ENCODE measurements around the gene GNAL. TPM values are rescaled to one million over a fixed set of nuclear protein-coding genes. Genes with fewer than 3 reads are reported as not detected.

GNAL gene
- total RNA-seq, 1 experiment from 2014 or later = 0.15 TPM

DNA sequence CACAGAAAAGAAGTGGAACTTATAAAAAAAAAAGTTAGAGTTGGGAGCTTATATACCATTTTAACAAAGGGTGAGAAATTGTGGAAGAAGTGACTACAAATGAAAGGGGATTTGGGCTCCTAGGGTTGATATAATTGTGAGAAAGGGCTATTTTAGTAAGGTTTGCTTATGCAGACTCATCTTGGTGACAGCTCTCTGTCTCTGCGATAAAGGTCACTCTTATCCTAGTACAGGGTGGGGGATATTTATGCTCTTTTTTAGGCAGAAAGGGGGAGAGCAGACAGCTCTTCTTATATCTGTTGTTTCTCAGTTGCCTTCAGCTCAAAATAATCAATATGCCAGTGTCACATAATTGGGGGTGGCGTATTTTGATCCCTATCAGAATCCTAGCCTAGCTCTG, 130.9 kb downstream of the GNAL start:
- no TSS peak for BruUV-seq (replicated peaks)

DNA sequence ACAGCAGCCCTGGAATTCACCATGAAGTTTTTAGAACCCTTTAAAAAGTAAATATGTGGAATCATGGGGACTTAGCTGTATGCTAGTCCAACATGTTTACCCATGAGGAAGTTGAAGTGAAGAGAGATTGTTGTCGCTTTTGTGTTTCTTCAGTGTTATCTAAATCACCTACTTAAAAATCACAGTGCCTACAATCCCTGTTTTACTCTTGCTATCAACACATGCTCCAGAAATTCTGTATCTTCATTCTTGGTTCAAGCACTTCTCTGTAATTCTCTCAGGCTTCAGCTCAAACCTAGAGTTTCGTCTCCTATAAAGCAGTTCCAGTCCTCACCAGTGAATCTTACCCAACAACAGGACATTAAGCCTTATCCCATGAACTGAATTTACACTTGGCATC, 131.6 kb downstream of the GNAL start:
- Histone ChIP-seq H3K9ac (ENCODE audit: low read length) (no peak overlapping the region), H3K4me3 (ENCODE audit: low read length) (no peak overlapping the region), H3K79me2 (ENCODE audit: low read length) (no peaks in the 10 kb centered on the region), H2AFZ (ENCODE audit: low read length) (no peak overlapping the region), H3K27me3 (ENCODE audit: low read length) (peaks cover 12% of the 10 kb centered on the region), H3K27ac (ENCODE audit: low read length) (no peak overlapping the region), H3K36me3 (ENCODE audit: low read depth, low read length) (no peaks in the 10 kb centered on the region), H3K9me2 (replicated peaks; ENCODE audit: low read length) (no peaks in the 10 kb centered on the region), H4K20me1 (ENCODE audit: low read length) (no peaks in the 10 kb centered on the region), H3F3A (ENCODE audit: low read length, unreplicated experiment) (no peaks in the 10 kb centered on the region), H3K4me2 (ENCODE audit: low read length) (no peak overlapping the region), H3K4me1 (ENCODE audit: insufficient read depth, low read length) (no peaks in the 10 kb centered on the region), H3K9me3 (ENCODE audit: low read length) (no peaks in the 10 kb centered on the region)
- ChIA-PET POLR2A (ENCODE audit: unreplicated experiment) (no interaction called here), CTCF (interaction anchor here (0.5 kb wide), 1 partner anchor 34 kb away, joined by 7 read pairs; no protein-coding TSS in a partner anchor)
- ATAC-seq = no peak
- DNase-seq = no peak
- TF ChIP-seq, protein P1, sequence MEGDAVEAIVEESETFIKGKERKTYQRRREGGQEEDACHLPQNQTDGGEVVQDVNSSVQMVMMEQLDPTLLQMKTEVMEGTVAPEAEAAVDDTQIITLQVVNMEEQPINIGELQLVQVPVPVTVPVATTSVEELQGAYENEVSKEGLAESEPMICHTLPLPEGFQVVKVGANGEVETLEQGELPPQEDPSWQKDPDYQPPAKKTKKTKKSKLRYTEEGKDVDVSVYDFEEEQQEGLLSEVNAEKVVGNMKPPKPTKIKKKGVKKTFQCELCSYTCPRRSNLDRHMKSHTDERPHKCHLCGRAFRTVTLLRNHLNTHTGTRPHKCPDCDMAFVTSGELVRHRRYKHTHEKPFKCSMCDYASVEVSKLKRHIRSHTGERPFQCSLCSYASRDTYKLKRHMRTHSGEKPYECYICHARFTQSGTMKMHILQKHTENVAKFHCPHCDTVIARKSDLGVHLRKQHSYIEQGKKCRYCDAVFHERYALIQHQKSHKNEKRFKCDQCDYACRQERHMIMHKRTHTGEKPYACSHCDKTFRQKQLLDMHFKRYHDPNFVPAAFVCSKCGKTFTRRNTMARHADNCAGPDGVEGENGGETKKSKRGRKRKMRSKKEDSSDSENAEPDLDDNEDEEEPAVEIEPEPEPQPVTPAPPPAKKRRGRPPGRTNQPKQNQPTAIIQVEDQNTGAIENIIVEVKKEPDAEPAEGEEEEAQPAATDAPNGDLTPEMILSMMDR (conservative IDR thresholded peaks at IDR 0.05; ENCODE audit: low read depth, low read length) = no peak
- TF ChIP-seq EZH2 (IDR thresholded peaks at IDR 0.05; ENCODE audit: low read length, unreplicated experiment) = no peak
- no peak for TF ChIP-seq EZH2phosphoT487 (IDR thresholded peaks at IDR 0.05; ENCODE audit: borderline replicate concordance, low read length)
- BruUV-seq (replicated peaks) = no TSS peak
- intact Hi-C loops (cut with micrococcal nuclease) = no loop called here

More for the DNA sequence above, 130.9 kb downstream of the GNAL start:
- TF ChIP-seq EZH2 (IDR thresholded peaks at IDR 0.05; ENCODE audit: low read length, unreplicated experiment) (no peak), EZH2phosphoT487 (IDR thresholded peaks at IDR 0.05; ENCODE audit: borderline replicate concordance, low read length) (no peak)
- TF ChIP-seq, protein P1 (conservative IDR thresholded peaks at IDR 0.05; ENCODE audit: low read depth, low read length) = no peak
- no peak overlapping the region for H3K4me2 ChIP-seq (ENCODE audit: low read length)
- ChIA-PET CTCF (no interaction called here), POLR2A (ENCODE audit: unreplicated experiment) (no interaction called here)
- no peaks in the 10 kb centered on the region for H4K20me1 ChIP-seq (ENCODE audit: low read length)
- no peak overlapping the region for H3K27ac ChIP-seq (ENCODE audit: low read length)
- H3K9me2 ChIP-seq (replicated peaks; ENCODE audit: low read length) = no peaks in the 10 kb centered on the region
- no peaks in the 10 kb centered on the region for H3K4me1 ChIP-seq (ENCODE audit: insufficient read depth, low read length)
- H3F3A ChIP-seq (ENCODE audit: low read length, unreplicated experiment) = no peaks in the 10 kb centered on the region
- H3K36me3 ChIP-seq (ENCODE audit: low read depth, low read length) = no peaks in the 10 kb centered on the region
- no peak overlapping the region for H3K9ac ChIP-seq (ENCODE audit: low read length)
- DNase-seq (no peak), ATAC-seq (no peak)
- H3K79me2 ChIP-seq (ENCODE audit: low read length) = no peaks in the 10 kb centered on the region
- H3K27me3 ChIP-seq (ENCODE audit: low read length) = peaks cover 12% of the 10 kb centered on the region
- intact Hi-C loops (cut with micrococcal nuclease) = no loop called here
- H2AFZ ChIP-seq (ENCODE audit: low read length) = no peak overlapping the region
- H3K4me3 ChIP-seq (ENCODE audit: low read length) = no peak overlapping the region
- H3K9me3 ChIP-seq (ENCODE audit: low read length) = no peaks in the 10 kb centered on the region

DNA sequence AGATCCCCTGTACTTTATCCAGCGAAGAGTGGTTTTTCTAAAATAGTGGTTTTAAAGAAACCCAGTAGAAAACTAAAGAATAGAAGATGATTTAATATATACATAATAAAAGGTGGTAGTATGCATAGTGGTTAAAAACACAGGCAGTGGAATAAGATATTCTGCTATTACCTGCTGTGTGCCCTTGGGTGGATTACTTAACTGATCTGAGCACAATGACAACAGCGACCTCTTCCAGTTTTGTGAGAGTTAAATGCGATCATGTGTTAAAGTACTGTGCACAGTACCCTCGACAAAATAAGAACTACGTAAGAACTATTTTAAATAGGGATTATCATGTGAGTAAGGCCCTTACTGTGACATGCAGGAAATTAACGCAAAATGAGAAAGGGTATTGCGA, 132.1 kb downstream of the GNAL start:
- Histone ChIP-seq H3K27ac (ENCODE audit: low read length) (no peak overlapping the region), H2AFZ (ENCODE audit: low read length) (no peak overlapping the region), H3K9ac (ENCODE audit: low read length) (no peak overlapping the region), H3K9me3 (ENCODE audit: low read length) (no peaks in the 10 kb centered on the region), H3K27me3 (ENCODE audit: low read length) (peaks cover 12% of the 10 kb centered on the region), H3F3A (ENCODE audit: low read length, unreplicated experiment) (no peaks in the 10 kb centered on the region), H3K4me3 (ENCODE audit: low read length) (no peak overlapping the region), H3K36me3 (ENCODE audit: low read depth, low read length) (no peaks in the 10 kb centered on the region), H3K9me2 (replicated peaks; ENCODE audit: low read length) (no peaks in the 10 kb centered on the region), H4K20me1 (ENCODE audit: low read length) (no peaks in the 10 kb centered on the region), H3K4me2 (ENCODE audit: low read length) (no peak overlapping the region), H3K79me2 (ENCODE audit: low read length) (no peaks in the 10 kb centered on the region), H3K4me1 (ENCODE audit: insufficient read depth, low read length) (no peaks in the 10 kb centered on the region)
- no TSS peak for BruUV-seq (replicated peaks)
- ATAC-seq (no peak), DNase-seq (no peak)
- TF ChIP-seq EZH2phosphoT487 (IDR thresholded peaks at IDR 0.05; ENCODE audit: borderline replicate concordance, low read length) = no peak
- TF ChIP-seq, protein P1 (conservative IDR thresholded peaks at IDR 0.05; ENCODE audit: low read depth, low read length) = no peak
- TF ChIP-seq EZH2 (IDR thresholded peaks at IDR 0.05; ENCODE audit: low read length, unreplicated experiment) = no peak
- ChIA-PET POLR2A (ENCODE audit: unreplicated experiment) (no interaction called here), CTCF (no interaction called here)
- intact Hi-C loops (cut with micrococcal nuclease) = no loop called here
